NK-92 (cell line): ENCODE measurements around the gene LSM7.

ENCODE experiments used
- DNase-seq: peaks from one replicate; lab custom pipeline; 2025; ENCODE audit not compliant: unreplicated experiment; lab: John Stamatoyannopoulos, UW

The LSM7 gene

DNA sequence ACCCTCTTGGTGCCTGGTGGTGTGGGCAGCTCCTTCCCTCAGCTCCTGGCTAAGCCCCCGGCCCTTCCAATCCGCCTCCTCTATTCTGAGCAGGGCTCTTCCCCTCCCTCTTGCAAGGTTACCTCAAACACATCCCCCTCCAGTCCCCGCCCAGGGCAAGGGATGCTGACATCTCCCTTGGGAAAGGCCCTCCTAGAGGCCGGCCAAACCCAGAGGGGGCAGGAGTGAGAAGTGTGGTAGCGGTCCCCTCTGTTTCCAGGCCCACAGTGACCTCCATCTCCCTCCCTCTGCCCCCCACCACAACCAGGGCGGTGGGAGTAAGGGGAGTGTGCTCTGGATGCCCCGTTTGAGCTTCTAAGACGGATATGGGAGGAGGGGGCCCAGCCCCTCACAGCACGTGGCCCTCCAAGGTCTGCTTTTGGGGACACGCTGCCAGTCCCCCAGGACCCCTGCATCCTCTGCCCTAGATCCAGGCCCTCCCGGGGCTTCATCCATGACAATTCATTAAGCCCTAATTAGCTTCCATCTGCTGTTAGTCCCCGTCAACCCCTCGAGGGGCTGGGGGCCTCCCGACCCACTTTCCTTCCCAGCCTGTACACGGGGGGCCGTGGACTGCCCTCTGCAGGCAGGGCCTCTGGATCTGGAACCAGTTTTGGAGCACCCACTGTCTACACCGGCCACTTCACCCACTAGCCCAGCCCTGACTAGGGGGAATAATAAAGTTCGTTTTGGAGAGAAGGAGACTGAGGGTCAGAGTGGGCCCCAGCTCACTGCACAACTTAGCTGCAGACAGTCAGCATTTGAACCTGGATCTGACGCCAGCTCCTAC, 22.7 kb downstream of the LSM7 start:
- DNase-seq: no peak

DNA sequence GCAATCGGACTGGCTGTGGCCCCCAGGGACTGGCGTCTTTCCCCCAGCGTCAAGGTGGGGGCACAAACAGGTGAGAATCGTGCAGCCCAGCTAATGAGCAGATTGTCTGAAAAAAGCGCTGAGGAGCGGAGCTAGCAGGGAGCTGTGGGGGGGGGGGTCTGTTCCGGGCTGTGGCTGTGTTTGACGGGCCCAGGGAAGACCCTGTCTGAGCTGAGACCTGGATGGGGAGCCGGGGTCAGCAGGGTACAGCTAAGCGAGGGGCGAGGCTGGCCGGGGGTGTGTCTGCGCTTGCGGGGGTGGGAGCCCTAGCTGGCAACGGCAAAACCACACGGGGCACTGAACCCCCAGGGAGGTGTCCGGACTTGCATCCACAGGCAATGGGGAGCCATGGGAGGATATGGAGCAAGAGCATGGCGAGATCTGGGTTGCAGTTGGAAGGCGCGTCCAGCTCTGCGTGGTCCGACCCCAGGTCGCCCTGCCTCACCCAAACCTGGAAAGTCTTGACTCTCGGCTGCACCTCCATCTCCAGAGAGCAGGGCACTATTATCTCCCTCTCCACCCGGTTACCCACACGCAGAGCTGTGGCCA, 25.1 kb downstream of the LSM7 start:
- no peak for DNase-seq

DNA sequence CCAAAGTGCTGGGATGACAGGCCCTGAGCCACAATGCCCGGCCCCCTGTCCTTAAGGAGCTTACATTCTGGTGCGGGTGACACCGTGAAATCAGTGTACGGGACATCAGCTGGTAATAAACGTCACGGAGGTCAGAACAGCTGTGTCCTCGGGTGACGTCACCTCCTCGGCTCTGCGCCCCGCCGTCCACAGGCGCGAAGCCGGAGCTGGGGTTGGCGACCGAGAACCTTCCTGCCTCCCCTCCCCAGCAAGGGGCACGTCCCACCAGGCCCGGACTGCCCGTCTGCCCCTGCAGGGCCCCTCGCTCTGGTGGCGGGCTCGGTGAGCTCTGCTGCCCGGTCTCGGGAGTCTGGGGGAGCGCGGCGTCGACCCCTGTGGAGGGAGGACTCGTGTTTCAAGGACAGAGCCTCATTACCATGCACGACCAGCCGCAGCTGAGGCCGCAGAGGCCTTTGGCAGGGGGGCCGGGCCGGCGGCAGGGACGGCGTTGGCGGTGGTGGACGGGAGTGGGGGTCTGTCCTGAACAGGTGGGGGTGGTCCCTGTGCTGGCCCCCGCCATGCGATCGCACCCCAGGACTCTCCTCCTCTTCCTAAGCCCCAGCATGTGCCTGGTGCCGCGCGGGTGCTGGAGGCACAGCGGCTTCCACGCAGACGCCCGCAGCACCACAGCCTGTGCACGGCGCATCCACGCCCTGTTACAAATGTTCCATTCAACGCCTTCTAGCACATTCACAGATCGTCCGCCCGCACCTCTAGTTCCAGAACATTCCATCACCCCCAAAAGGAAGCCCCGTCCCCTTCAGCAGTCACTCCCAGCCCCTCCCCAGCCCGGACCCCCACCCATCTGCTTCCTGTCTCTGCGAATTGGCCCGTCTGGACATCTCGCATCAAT, 25.8 kb downstream of the LSM7 start:
- DNase-seq: no peak

- DNase-seq: no peak
Observed at GRCh38 chr19:2300533-2300932, 27.9 kb downstream of the LSM7 start.

GRCh38 chr19:2296141-2296540, 32.2 kb downstream of the LSM7 start:
- DNase-seq: no peak

GRCh38 chr19:2294687-2295335, 33.6 kb downstream of the LSM7 start:
- no peak for DNase-seq

DNA sequence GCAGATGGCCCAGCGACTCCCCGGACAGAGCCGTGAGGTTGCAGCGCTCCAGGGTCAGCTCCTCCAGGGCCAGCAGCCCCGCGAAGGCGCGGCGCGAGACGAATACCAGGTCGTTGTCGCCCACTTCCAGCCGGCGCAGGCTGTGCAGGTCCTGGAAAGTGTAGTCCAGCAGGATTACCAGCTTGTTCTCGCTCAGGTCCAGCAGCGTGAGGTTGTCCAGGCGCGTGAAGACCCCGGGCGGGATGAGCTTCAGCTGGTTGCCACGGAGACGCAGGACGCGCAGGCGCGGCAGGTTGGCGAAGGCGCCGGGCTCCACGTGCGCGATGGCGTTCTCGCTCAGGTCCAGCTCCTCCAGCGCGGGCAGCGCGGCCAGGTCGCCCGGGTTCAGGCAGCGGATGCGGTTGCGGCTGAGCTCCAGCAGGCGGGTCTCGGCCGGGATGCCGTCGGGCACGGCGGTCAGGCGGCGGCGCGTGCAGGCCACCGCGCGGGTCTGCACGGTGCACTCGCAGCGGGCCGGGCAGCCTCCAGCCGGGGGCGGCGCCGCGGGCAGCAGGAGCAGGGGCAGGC, 37.1 kb downstream of the LSM7 start:
- DNase-seq: no peak

DNA sequence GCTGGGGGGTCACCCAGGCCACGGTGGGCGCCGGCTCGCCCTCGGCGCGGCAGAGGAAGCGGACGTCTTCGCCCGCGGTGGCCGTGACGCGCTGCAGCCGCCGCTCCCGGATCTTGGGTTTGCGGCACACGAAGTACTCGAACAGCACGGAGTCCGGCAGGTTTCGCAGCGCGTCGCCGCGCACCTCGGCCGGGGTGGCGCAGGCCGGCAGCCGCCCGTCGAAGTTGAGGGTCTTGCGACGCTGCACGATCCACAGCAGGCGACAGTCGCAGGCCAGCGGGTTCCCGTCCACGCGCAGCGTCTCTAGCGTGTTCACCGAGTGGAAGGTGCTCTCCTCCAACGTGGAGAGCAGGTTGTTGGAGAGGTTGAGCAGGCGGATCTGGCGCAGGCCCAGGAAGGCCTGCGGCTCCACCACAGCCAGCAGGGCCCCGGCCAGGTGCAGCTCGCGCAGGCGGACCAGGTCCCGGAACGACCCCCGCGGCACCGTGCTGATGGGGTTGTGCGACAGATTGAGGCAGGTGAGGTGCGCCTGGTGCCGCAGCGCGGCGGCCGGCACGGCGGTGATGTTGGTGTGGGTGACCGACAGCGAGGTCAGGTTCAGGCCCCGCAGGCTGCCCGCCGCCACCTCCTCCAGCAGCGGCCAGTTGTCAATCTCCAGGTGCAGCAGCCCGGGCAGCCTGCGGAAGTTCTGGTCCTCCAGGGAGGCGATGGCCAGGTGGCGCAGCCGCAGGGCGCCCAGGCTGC, 37.8 kb downstream of the LSM7 start:
- DNase-seq: no peak

- no peak for DNase-seq
Observed at GRCh38 chr19:2289714-2290435, 38.5 kb downstream of the LSM7 start.

DNA sequence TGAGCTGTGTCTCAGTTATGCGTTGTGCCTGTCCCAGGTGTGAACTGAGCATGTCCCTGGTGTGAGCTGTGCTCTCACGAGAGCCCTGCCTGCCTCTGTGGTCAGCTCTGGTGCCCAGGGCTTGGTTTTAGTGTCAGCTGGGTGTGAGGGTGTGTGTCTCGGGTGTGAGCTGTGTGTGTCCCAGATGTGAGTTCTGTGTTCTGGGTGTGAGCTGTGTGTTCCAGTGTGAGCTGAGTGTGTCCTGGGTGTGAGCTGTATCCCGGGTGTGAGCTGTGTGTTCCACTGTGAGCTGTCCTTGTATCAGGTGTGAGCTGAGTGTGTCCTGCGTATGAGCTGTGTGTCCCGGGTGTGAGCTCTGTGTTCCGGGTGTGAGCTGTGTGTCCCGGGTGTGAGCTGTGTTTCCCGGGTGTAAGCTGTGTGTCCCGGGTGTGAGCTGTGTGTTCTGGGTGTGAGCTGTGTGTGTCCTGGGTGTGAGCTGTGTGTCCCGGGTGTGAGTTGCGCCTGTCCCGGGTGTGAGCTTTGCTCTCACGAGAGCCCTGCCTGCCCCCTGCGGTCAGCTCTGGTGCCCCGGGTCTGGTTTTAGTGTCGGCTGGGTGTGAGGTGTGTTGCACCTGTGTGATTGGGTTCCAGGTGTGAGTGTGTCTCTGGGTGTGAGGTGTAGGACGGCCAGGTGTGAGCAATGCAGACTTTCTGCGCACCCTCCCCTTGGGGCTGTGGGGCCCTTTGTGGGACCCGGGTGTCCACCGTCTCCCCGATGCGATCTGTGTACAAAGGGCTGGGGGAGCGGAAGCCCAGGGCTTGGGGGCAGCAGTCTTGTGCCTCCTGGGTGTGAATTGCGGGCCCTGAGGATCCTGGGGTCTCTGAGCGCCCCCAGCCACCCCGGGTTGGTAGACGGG, 39.3 kb downstream of the LSM7 start:
- no peak for DNase-seq

DNA sequence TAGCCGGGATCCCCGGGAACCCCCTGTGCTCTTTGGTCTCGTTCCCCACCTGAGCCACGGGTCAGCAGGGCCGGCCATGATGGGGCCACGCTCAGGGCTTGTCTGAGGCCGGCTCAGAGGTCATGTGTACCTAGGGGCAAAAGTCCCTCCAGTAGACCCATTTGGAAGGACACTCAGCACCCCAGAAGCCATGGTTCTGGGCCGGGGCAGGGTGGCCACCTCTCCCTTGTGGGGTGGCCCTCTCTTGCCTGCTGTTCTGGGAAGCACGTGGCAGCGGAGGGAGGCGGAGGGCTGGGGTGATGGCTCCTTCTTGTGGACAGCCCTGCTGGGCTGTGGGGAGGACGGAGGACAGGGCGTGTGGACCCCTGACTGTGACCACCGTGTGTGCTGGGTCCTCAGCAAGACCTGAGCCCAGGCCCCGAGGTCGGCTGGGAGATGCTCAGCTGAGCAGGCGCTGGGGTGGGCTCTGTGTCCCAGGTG, 40.0 kb downstream of the LSM7 start:
- no peak for DNase-seq

- DNase-seq: no peak
Observed at GRCh38 chr19:2287585-2288337, 40.6 kb downstream of the LSM7 start.

- DNase-seq: no peak
Observed at GRCh38 chr19:2286402-2287140, 41.8 kb downstream of the LSM7 start.

DNA sequence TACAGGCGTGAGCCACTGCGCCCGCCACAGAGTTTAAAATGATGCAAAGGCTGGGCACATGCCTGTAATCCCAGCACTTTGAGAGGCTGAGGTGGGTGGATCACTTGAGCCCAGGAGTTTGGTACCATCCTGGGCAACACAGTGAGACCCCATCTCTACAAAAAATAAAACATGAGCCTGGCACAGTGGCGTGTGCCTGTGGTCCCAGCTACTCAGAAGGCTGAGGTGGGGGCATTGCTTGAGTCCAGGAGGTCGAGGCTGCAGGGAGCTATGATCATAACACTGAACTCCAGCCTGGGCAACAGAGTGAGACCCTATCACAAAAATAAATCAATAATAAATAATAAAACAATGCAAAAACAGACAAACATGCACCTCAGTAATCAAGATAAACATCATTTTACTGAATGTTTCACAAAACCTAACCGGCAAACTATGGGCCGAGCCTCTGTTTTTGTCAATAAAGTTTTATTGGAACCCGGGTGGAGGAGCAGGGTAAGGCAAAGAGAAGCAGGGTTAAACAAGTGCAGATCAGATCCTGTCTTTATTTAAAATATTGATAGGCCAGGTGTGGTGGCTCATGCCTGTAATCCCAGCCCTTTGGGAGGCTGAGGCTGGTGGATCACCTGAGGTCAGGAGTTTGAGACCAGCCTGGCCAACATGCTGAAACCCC, 44.4 kb downstream of the LSM7 start:
- DNase-seq: no peak

GRCh38 chr19:2282862-2283237, 45.5 kb downstream of the LSM7 start:
- DNase-seq: no peak

GRCh38 chr19:2282062-2282861, 46.1 kb downstream of the LSM7 start, which contains the start of gene PEAK3:
Gene PEAK3, minus strand, starts transcription at chr19:2282175. Its CDS starts 1,244 bp downstream, at chr19:2280931.
- no peak for DNase-seq
